D721Med (cell line): ENCODE measurements around the gene HMCN1.
A peak's percentile ranks its signal among the peaks of the same experiment; 100 is the strongest.
"Not testable (repeated sequence)": the region's sequence is repeated elsewhere in the genome, so short reads cannot be mapped to it uniquely, and the experiment has no call there.

Experiments
- DNase-seq: peaks from one replicate; pipeline ENCODE4 v3.0.0; 2011; ENCODE audit warnings: low spot score; ENCODE audit not compliant: insufficient read length
- FAIRE-seq: peaks from 2 replicates; lab custom pipeline; 2011; peaks lifted over from hg19 to GRCh38; lab: Jason Lieb, UNC
- CTCF ChIP-seq: IDR thresholded peaks from 2 replicates; pipeline ENCODE4 v1.5.1; 2012; ENCODE audit warnings: mild to moderate bottlenecking, control low read depth; ENCODE audit not compliant: insufficient read depth; ENCODE audit errors: missing control alignments

HMCN1 gene

GRCh38 chr1:186175588-186175987, 441.4 kb downstream of the HMCN1 start:
- no peak for DNase-seq
- FAIRE-seq: no peak
- no peak for TF ChIP-seq CTCF

- DNase-seq (no peak), FAIRE-seq (peak; percentile 35)
- no peak for TF ChIP-seq CTCF
Measured at GRCh38 chr1:186178426-186179043, 444.3 kb downstream of the HMCN1 start.

- DNase-seq (no peak), FAIRE-seq (peak; percentile 51)
Measured at GRCh38 chr1:186179231-186179630, 445.0 kb downstream of the HMCN1 start.

GRCh38 chr1:186183219-186183618, 449.0 kb downstream of the HMCN1 start:
- FAIRE-seq: no peak
- no peak for TF ChIP-seq CTCF
- no peak for DNase-seq

More at GRCh38 chr1:186179231-186179630, 445.0 kb downstream of the HMCN1 start:
- no peak for TF ChIP-seq CTCF

GRCh38 chr1:186183970-186184628, 449.9 kb downstream of the HMCN1 start:
- no peak for DNase-seq
- TF ChIP-seq CTCF: no peak
- FAIRE-seq: peak; percentile 32

GRCh38 chr1:186186251-186186650, 452.1 kb downstream of the HMCN1 start:
- not testable (repeated sequence) for DNase-seq, FAIRE-seq

GRCh38 chr1:186187601-186188000, 453.4 kb downstream of the HMCN1 start:
- TF ChIP-seq CTCF: no peak
- FAIRE-seq: no peak
- no peak for DNase-seq
